Neural cell (in vitro differentiated cells): ENCODE measurements around the gene TNS3. TPM values are rescaled to one million over a fixed set of nuclear protein-coding genes. Genes with fewer than 3 reads are reported as not detected.

Source experiments
- H2AFZ ChIP-seq: fragments of 200-600, 300-800 bp; sonication (generic), shearing (Covaris generic); 2 replicates; pipeline ENCODE4 v1.6.0; 2014; ENCODE audit warnings: low read depth, mild to moderate bottlenecking, antibody characterized with exemption, low read length, moderate library complexity
- H3F3A ChIP-seq: fragments of 200-600 bp; shearing (Covaris generic); 2 replicates; pipeline ENCODE4 v1.6.1; 2016; ENCODE audit warnings: mild to moderate bottlenecking, moderate library complexity, mixed read lengths, antibody characterized with exemption, low read length; ENCODE audit not compliant: insufficient read depth, poor library complexity, severe bottlenecking
- H3K27ac ChIP-seq: fragments of 200-600, 300-800 bp; sonication (generic), shearing (Covaris generic); 2 replicates; pipeline ENCODE4 v1.5.1; 2014; ENCODE audit warnings: mild to moderate bottlenecking, low read length, moderate library complexity
- H3K27me3 ChIP-seq: fragments of 300-800, 200-600 bp; sonication (generic), shearing (Covaris generic); 2 replicates; pipeline ENCODE4 v1.6.0; 2014; ENCODE audit warnings: mild to moderate bottlenecking, low read depth, low read length, moderate library complexity; ENCODE audit not compliant: insufficient read depth
- H3K36me3 ChIP-seq: fragments of 300-800, 200-600 bp; sonication (generic), shearing (Covaris generic); 2 replicates; pipeline ENCODE4 v1.5.1; 2014; ENCODE audit warnings: mild to moderate bottlenecking, antibody characterized with exemption, low read length, moderate library complexity; ENCODE audit not compliant: insufficient read depth
- H3K4me2 ChIP-seq: fragments of 300-800, 200-600 bp; sonication (generic), shearing (Covaris generic); 2 replicates; pipeline ENCODE4 v1.6.0; 2014; ENCODE audit warnings: mild to moderate bottlenecking, low read length
- H3K4me3 ChIP-seq: fragments of 300-800, 200-600 bp; sonication (generic), shearing (Covaris generic); 2 replicates; pipeline ENCODE4 v1.5.1; 2014; ENCODE audit warnings: mild to moderate bottlenecking, low read length, moderate library complexity
- H3K79me2 ChIP-seq: fragments of 200-600 bp; shearing (Covaris generic); replicated peaks from 2 replicates; pipeline ENCODE4 v1.6.0; 2014; ENCODE audit warnings: mild to moderate bottlenecking, low read length, moderate library complexity; ENCODE audit not compliant: insufficient read depth
- H3K9ac ChIP-seq: fragments of 300-800, 200-600 bp; sonication (generic), shearing (Covaris generic); 2 replicates; pipeline ENCODE4 v1.6.1; 2016; ENCODE audit warnings: mild to moderate bottlenecking, low read length, mixed read lengths
- H3K9me2 ChIP-seq: fragments of 200-600 bp; shearing (Covaris generic); 2 replicates; pipeline ENCODE4 v1.6.1; 2016; ENCODE audit warnings: mild to moderate bottlenecking, low read length, mixed read lengths; ENCODE audit not compliant: insufficient read depth
- H3K9me3 ChIP-seq: fragments of 200-600, 300-800 bp; sonication (generic), shearing (Covaris generic); 2 replicates; pipeline ENCODE4 v1.6.1; 2016; ENCODE audit warnings: mild to moderate bottlenecking, mixed run types, low read length, moderate library complexity, mixed read lengths
- H4K20me1 ChIP-seq: fragments of 200-600 bp; shearing (Covaris generic); 2 replicates; pipeline ENCODE4 v1.6.1; 2016; ENCODE audit warnings: mild to moderate bottlenecking, mixed run types; ENCODE audit not compliant: insufficient read depth
- CTCF ChIP-seq: fragments of 450-650 bp; IDR thresholded peaks from 2 replicates; pipeline ENCODE4 v1.5.1; 2014; ENCODE audit warnings: antibody characterized with exemption, mild to moderate bottlenecking, moderate library complexity; ENCODE audit not compliant: poor library complexity, severe bottlenecking
- EP300 ChIP-seq: fragments of 450-650 bp; conservative IDR thresholded peaks from 2 replicates; pipeline ENCODE4 v1.6.1; 2014; ENCODE audit warnings: antibody characterized with exemption, mild to moderate bottlenecking, moderate library complexity; ENCODE audit not compliant: poor library complexity, severe bottlenecking
- EZH2 ChIP-seq: fragments of 200-600, 300-800 bp; shearing (Covaris generic), sonication (generic); IDR thresholded peaks from 2 replicates; pipeline ENCODE4 v1.6.1; 2014; ENCODE audit warnings: antibody characterized with exemption, low read length, borderline replicate concordance, mild to moderate bottlenecking; ENCODE audit not compliant: insufficient read depth, poor library complexity, severe bottlenecking
- MXI1 ChIP-seq: fragments of 450-650 bp; conservative IDR thresholded peaks from 2 replicates; pipeline ENCODE4 v1.6.1; 2014; ENCODE audit warnings: antibody characterized with exemption, mild to moderate bottlenecking; ENCODE audit not compliant: poor library complexity, severe bottlenecking
- POLR2AphosphoS5 ChIP-seq: IDR thresholded peaks from 2 replicates; pipeline ENCODE4 v1.6.1; 2012
- RAD21 ChIP-seq: fragments of 450-650 bp; conservative IDR thresholded peaks from 2 replicates; pipeline ENCODE4 v1.6.1; 2014; ENCODE audit warnings: antibody characterized with exemption, mild to moderate bottlenecking, moderate library complexity
- SMC3 ChIP-seq: fragments of 450-650 bp; conservative IDR thresholded peaks from 2 replicates; pipeline ENCODE4 v1.6.1; 2014; ENCODE audit warnings: antibody characterized with exemption, mild to moderate bottlenecking, moderate library complexity; ENCODE audit not compliant: poor library complexity
- TAF1 ChIP-seq: IDR thresholded peaks from 2 replicates; pipeline ENCODE4 v1.6.1; 2012; ENCODE audit warnings: low read depth
- polyA plus RNA-seq: library from polyadenylated mRNA; depleted of rRNA; stranded (reverse); fragments of >200 nt; gene quantifications from 2 replicates; pipeline ENCODE4 v1.2.3, GENCODE V29; 2014
- TF ChIP-seq, protein P1 (sequence below): IDR thresholded peaks from 2 replicates; pipeline ENCODE4 v1.6.1; 2012; ENCODE audit warnings: borderline replicate concordance

Gene TNS3
- polyA plus RNA-seq, 1 donor from 2014 or later = 0.58 TPM

DNA sequence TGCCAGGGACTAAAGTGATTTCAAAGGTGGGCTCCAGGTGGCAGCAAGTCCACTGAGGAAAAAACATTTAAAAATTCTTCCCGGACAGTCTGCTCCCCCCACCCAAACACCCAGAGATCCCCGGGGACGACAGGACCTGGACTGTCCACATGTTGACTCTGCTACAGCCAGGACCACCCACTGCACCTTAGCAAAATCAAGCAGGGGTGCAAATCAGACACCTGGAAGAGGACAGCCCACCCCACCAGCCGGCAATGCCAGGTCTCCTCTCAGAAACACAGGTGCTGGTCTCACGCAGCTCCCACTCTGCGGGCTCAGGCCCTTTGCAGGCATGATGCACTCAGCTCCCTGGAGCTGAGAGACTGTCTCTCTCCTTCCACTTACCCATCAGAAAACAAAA lies 251.9 kb downstream of the TNS3 start:
- TF ChIP-seq, protein P1, sequence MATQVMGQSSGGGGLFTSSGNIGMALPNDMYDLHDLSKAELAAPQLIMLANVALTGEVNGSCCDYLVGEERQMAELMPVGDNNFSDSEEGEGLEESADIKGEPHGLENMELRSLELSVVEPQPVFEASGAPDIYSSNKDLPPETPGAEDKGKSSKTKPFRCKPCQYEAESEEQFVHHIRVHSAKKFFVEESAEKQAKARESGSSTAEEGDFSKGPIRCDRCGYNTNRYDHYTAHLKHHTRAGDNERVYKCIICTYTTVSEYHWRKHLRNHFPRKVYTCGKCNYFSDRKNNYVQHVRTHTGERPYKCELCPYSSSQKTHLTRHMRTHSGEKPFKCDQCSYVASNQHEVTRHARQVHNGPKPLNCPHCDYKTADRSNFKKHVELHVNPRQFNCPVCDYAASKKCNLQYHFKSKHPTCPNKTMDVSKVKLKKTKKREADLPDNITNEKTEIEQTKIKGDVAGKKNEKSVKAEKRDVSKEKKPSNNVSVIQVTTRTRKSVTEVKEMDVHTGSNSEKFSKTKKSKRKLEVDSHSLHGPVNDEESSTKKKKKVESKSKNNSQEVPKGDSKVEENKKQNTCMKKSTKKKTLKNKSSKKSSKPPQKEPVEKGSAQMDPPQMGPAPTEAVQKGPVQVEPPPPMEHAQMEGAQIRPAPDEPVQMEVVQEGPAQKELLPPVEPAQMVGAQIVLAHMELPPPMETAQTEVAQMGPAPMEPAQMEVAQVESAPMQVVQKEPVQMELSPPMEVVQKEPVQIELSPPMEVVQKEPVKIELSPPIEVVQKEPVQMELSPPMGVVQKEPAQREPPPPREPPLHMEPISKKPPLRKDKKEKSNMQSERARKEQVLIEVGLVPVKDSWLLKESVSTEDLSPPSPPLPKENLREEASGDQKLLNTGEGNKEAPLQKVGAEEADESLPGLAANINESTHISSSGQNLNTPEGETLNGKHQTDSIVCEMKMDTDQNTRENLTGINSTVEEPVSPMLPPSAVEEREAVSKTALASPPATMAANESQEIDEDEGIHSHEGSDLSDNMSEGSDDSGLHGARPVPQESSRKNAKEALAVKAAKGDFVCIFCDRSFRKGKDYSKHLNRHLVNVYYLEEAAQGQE = no peak
- TF ChIP-seq SMC3 (no peak), EZH2 (no peak), CTCF (no peak), RAD21 (no peak), TAF1 (no peak), MXI1 (no peak), EP300 (no peak), POLR2AphosphoS5 (no peak)
- no peaks in the 10 kb centered on the region for H3K79me2 ChIP-seq
- no peaks in the 10 kb centered on the region for H3F3A ChIP-seq
- H2AFZ ChIP-seq = no peak overlapping the region
- H3K9ac ChIP-seq = no peak overlapping the region
- no peak overlapping the region for H3K4me3 ChIP-seq
- H3K27ac ChIP-seq = no peak overlapping the region
- H4K20me1 ChIP-seq = no peaks in the 10 kb centered on the region
- no peaks in the 10 kb centered on the region for H3K27me3 ChIP-seq
- H3K9me3 ChIP-seq = no peaks in the 10 kb centered on the region
- H3K36me3 ChIP-seq = no peaks in the 10 kb centered on the region
- no peak overlapping the region for H3K4me2 ChIP-seq
- no peaks in the 10 kb centered on the region for H3K9me2 ChIP-seq

- Histone ChIP-seq H4K20me1 (no peaks in the 10 kb centered on the region), H3F3A (no peaks in the 10 kb centered on the region), H3K9me3 (no peaks in the 10 kb centered on the region), H3K4me3 (no peak overlapping the region), H3K79me2 (no peaks in the 10 kb centered on the region), H3K36me3 (no peaks in the 10 kb centered on the region), H3K27ac (no peak overlapping the region), H3K9me2 (no peaks in the 10 kb centered on the region), H3K27me3 (no peaks in the 10 kb centered on the region), H3K9ac (no peak overlapping the region), H3K4me2 (no peak overlapping the region), H2AFZ (no peak overlapping the region)
- no peak for TF ChIP-seq RAD21
These were observed 252.5 kb downstream of the TNS3 start for GRCh38 chr7:47329320-47329926.
